Left ventricle myocardium inferior (tissue), 1 donor: ENCODE measurements around the gene ERVK3-1. TPM values are rescaled to one million over a fixed set of nuclear protein-coding genes. Genes with fewer than 3 reads are reported as not detected.
A peak's percentile ranks its signal among the peaks of the same experiment; 100 is the strongest.

Experiments used
- DNase-seq: peaks from one replicate; pipeline ENCODE4 v3.0.0-alpha.2; 2020
- H3K27ac ChIP-seq: fragments of 200-600 bp; replicated peaks from 2 replicates; pipeline ENCODE4 v1.8.0; 2021
- H3K27me3 ChIP-seq: fragments of 200-600 bp; 2 replicates; pipeline ENCODE4 v1.8.0; 2021; ENCODE audit warnings: low read depth
- H3K36me3 ChIP-seq: fragments of 200-600 bp; 2 replicates; pipeline ENCODE4 v1.8.0; 2021
- H3K4me1 ChIP-seq: fragments of 200-600 bp; 2 replicates; pipeline ENCODE4 v1.8.0; 2021
- H3K4me3 ChIP-seq: fragments of 200-600 bp; 2 replicates; pipeline ENCODE4 v1.8.0; 2021; ENCODE audit warnings: mild to moderate bottlenecking, moderate library complexity
- H3K9me3 ChIP-seq: fragments of 200-600 bp; replicated peaks from 2 replicates; pipeline ENCODE4 v1.8.0; 2021
- intact Hi-C: fragments of 100-400 bp; cut with micrococcal nuclease; formaldehyde crosslinking; loops from one replicate; pipeline ENCODE4 v1.11.0; 2022
- total RNA-seq: library from RNA; stranded (reverse); fragmentation: NEBNext Ultra II Directional; extraction: Animal tissue kit (Norgen Biotek cat#: 25700); gene quantifications from one replicate; pipeline ENCODE4 v1.2.1, GENCODE V29; 2021
- TF ChIP-seq, protein P1 (sequence below): fragments of 200-600 bp; IDR thresholded peaks from 2 replicates; pipeline ENCODE4 v1.8.0; 2021; ENCODE audit warnings: antibody characterized with exemption, mild to moderate bottlenecking, borderline replicate concordance
- donor health status: DM: no; HTN: yes; CAD: no; lungs with severe emphysema.

ERVK3-1 gene
- total RNA-seq, 1 donor from 2014 or later, result 22.7 TPM

GRCh38 chr19:58326914-58327726 lies 21.9 kb downstream of the ERVK3-1 start, which contains the start of gene ZSCAN22:
Gene ZSCAN22 (plus strand): TSS chr19:58326994. CDS start chr19:58334803, 7,809 bp downstream.
- TF ChIP-seq, protein P1, sequence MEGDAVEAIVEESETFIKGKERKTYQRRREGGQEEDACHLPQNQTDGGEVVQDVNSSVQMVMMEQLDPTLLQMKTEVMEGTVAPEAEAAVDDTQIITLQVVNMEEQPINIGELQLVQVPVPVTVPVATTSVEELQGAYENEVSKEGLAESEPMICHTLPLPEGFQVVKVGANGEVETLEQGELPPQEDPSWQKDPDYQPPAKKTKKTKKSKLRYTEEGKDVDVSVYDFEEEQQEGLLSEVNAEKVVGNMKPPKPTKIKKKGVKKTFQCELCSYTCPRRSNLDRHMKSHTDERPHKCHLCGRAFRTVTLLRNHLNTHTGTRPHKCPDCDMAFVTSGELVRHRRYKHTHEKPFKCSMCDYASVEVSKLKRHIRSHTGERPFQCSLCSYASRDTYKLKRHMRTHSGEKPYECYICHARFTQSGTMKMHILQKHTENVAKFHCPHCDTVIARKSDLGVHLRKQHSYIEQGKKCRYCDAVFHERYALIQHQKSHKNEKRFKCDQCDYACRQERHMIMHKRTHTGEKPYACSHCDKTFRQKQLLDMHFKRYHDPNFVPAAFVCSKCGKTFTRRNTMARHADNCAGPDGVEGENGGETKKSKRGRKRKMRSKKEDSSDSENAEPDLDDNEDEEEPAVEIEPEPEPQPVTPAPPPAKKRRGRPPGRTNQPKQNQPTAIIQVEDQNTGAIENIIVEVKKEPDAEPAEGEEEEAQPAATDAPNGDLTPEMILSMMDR, result no peak
- Histone ChIP-seq H3K4me3 (peak within 1 kb of the TSS; percentile 84), H3K4me1 (peaks cover 43% of the 10 kb centered on the region), H3K9me3 (no peaks in the 10 kb centered on the region), H3K27ac (peak within 1 kb of the TSS; percentile 98), H3K27me3 (no peaks in the 10 kb centered on the region), H3K36me3 (peaks cover 6% of the 10 kb centered on the region)
- peak; percentile 98 for DNase-seq
- intact Hi-C loops, result no loop called here

DNA sequence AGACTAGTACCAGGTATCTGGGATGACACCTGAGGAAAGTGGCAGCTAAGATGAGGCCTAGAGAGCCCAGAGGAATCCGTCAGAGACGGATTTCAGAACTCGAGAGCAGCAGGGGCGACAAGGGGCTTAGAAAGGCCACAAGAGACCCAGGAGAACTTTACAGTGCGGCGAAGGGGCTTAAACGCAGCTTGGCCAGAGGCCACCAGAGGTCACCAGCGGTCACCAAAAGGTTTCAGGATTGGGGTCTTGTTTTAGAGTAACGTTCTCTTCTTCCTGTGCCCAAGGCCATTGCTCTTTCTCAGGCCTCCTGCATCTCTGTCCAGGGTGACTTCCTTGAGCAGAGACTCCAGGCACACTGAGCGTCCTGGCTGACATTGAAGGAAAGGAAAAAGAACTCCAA lies 23.8 kb downstream of the ERVK3-1 start:
- no peaks in the 10 kb centered on the region for H3K36me3 ChIP-seq
- no peak overlapping the region for H3K4me3 ChIP-seq
- intact Hi-C loops, result no loop called here
- H3K27me3 ChIP-seq, result no peaks in the 10 kb centered on the region
- TF ChIP-seq, protein P1, result no peak
- no peak overlapping the region for H3K27ac ChIP-seq
- DNase-seq, result no peak
- peaks cover 43% of the 10 kb centered on the region for H3K4me1 ChIP-seq
- no peaks in the 10 kb centered on the region for H3K9me3 ChIP-seq

DNA sequence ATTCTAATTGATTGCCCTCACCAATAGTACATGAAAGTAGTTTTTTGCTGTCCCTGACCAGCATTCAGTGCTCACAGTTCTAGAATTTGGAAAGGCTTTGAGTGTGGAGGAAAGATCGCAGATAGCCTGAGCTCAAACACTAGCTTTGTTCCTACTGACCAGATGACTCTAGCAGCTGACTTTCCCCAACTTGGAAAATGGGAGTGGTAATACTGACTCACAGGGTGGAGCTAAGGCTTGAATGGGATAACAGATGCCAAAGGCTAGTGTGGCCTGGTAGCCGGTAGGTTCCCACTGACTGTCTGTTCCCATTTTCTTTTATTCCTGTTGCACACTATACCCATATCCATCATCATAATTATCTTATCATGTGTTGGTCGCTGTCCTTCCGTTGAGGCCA lies 25.3 kb downstream of the ERVK3-1 start:
- TF ChIP-seq, protein P1, result no peak
- Histone ChIP-seq H3K9me3 (no peaks in the 10 kb centered on the region), H3K4me1 (peaks cover 41% of the 10 kb centered on the region), H3K27me3 (no peaks in the 10 kb centered on the region), H3K4me3 (no peak overlapping the region), H3K27ac (peak overlapping the region; percentile 49), H3K36me3 (peaks cover 11% of the 10 kb centered on the region)
- intact Hi-C loops, result no loop called here
- DNase-seq, result no peak

DNA sequence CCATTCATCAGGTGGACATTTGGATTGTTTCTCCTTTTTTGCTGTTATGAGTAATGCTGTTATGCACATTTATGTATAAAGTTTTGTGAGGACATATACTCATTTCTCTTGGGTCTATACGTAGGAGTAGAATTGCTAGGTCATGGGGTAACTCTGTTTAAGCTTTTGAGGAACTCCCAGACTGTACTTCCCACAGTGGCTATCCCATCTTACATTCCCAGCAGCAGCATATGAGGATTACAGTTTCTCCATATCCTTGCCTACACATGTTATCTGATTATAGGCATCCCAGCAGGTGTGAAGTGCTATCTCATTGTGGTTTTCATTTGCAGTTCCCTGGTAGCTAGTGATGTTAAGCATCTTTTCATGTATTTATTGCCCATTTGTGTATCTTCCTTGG lies 27.5 kb downstream of the ERVK3-1 start:
- Histone ChIP-seq H3K4me3 (no peak overlapping the region), H3K27ac (no peak overlapping the region), H3K4me1 (peaks cover 26% of the 10 kb centered on the region), H3K36me3 (peaks cover 20% of the 10 kb centered on the region), H3K27me3 (no peaks in the 10 kb centered on the region), H3K9me3 (no peaks in the 10 kb centered on the region)
- DNase-seq, result no peak
- intact Hi-C loops, result no loop called here
- TF ChIP-seq, protein P1, result no peak

DNA sequence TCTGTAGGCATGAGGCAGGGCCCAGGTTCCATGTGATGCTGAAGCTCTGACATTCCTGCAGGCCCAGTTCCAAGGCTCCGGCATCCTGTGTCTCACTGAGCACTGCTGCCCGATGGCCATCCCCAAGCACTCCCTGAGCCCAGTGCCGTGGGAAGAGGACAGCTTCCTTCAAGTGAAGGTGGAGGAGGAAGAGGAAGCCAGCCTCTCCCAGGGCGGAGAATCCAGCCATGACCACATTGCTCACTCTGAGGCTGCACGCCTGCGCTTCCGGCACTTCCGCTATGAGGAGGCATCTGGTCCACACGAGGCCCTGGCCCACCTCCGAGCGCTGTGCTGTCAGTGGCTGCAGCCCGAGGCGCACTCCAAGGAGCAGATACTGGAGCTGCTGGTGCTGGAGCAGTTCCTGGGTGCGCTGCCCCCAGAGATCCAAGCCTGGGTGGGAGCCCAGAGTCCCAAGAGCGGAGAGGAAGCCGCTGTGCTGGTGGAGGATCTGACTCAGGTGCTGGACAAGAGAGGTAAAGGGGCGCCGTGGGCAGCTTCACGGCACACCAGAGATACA lies 29.6 kb downstream of the ERVK3-1 start:
- Histone ChIP-seq H3K27ac (no peak overlapping the region), H3K36me3 (peaks cover 40% of the 10 kb centered on the region), H3K4me1 (peaks cover 9% of the 10 kb centered on the region), H3K4me3 (no peak overlapping the region), H3K27me3 (no peaks in the 10 kb centered on the region), H3K9me3 (no peaks in the 10 kb centered on the region)
- no peak for DNase-seq
- intact Hi-C loops, result no loop called here
- TF ChIP-seq, protein P1, result no peak
